Neuron (in vitro differentiated cells): ENCODE data around the gene MEIOSIN.
"Not testable (repeated sequence)": the region's sequence is repeated elsewhere in the genome, so short reads cannot be mapped to it uniquely, and the experiment has no call there.

Experiments used
- H2AFZ ChIP-seq: one replicate; pipeline ENCODE4 v1.6.1; 2013; ENCODE audit warnings: low read depth, mild to moderate bottlenecking, inconsistent platforms, low read length, moderate library complexity
- H3K27me3 ChIP-seq: one replicate; pipeline ENCODE4 v1.6.1; 2013; ENCODE audit warnings: low read length; ENCODE audit not compliant: insufficient read depth
- H3K36me3 ChIP-seq: one replicate; pipeline ENCODE4 v1.6.1; 2013; ENCODE audit warnings: low read length; ENCODE audit not compliant: insufficient read depth
- H3K4me1 ChIP-seq: one replicate; pipeline ENCODE4 v1.6.1; 2013; ENCODE audit warnings: low read length; ENCODE audit not compliant: insufficient read depth
- H3K4me3 ChIP-seq: 2 replicates; pipeline ENCODE4 v1.5.1; 2013; ENCODE audit warnings: mild to moderate bottlenecking, low read length, moderate library complexity
- H3K9me3 ChIP-seq: one replicate; pipeline ENCODE4 v1.6.1; 2013; ENCODE audit warnings: low read length

The MEIOSIN gene

DNA sequence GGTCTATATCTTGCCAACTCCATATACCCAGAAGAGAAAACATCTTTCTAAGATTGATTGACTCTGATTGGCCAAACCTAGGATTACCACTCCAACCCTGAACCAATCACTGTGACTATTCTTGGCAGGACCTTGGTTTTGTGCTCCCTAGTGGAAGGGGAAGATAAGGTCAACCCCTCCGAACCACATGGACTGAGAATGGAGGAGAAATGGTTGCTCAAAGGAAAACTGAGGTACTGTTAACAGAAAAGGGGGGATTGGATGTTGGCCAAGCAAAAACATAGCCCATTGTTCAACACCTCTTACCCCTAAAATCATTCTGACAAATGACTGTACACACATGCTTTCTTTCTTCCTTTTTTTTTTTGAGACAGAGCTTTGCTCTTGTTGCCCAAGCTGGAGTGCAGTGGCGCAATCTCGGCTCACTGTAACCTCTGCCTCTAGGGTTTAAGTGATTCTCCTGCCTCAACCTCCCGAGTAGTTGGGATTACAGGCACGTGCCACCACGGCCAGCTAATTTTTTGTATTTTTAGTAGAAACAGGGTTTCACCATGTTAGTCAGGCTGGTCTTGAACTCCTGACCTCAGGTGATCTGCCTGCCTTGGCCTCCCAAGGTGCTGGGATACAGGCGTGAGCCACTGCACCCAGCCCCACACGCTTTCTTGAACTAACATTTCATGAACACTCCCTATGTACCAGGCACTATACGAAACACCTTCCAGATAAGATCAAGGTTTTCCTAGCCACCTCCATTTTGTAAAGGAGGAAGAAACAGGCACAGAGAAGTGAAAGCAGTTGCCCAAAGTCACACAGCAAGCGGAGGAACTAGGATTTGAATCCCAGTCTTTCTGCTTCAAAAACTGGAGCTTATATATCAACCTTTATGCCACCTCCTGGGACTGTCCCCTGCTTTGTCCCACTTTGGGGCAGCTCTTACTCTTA, 6.5 kb downstream of the MEIOSIN start:
- Histone ChIP-seq H3K27me3 (no peaks in the 10 kb centered on the region), H3K4me3 (no peak overlapping the region), H2AFZ (no peak overlapping the region), H3K36me3 (no peaks in the 10 kb centered on the region), H3K4me1 (no peaks in the 10 kb centered on the region), H3K9me3 (peaks cover 2% of the 10 kb centered on the region)

- Histone ChIP-seq H3K4me1 (no peaks in the 10 kb centered on the region), H3K9me3 (peaks cover 2% of the 10 kb centered on the region), H3K36me3 (no peaks in the 10 kb centered on the region), H3K27me3 (peaks cover 5% of the 10 kb centered on the region), H3K4me3 (no peak overlapping the region), H2AFZ (no peak overlapping the region)
These were observed 9.7 kb downstream of the MEIOSIN start for GRCh38 chr19:45742969-45743368.

- Histone ChIP-seq H3K4me3 (no peak overlapping the region), H3K9me3 (no peaks in the 10 kb centered on the region), H3K36me3 (no peaks in the 10 kb centered on the region), H3K4me1 (no peaks in the 10 kb centered on the region), H3K27me3 (peaks cover 5% of the 10 kb centered on the region), H2AFZ (no peak overlapping the region)
These were observed 12.4 kb downstream of the MEIOSIN start for GRCh38 chr19:45745606-45746005.

DNA sequence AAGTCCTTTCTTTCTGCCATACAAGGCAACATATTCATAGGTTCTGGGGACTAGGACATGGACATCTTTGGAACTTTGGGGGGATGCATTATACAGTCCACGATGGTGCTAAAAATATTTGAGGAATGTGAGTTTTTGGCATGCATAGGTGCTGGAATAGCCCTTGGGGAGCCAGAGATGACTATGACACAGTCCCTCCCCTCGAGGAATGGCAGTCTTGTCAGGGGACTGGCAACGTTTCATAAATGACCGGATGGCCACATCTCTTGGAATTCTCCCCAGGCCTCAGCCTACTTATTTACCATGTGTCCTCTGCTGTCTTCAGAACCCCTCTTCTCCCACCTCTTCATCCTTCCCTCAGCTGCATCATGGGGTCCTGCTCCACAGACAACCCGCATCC, 13.6 kb downstream of the MEIOSIN start:
- no peak overlapping the region for H2AFZ ChIP-seq
- no peaks in the 10 kb centered on the region for H3K4me1 ChIP-seq
- H3K27me3 ChIP-seq = peaks cover 5% of the 10 kb centered on the region
- no peaks in the 10 kb centered on the region for H3K36me3 ChIP-seq
- no peak overlapping the region for H3K4me3 ChIP-seq
- H3K9me3 ChIP-seq = no peaks in the 10 kb centered on the region

GRCh38 chr19:45747513-45747912, 14.3 kb downstream of the MEIOSIN start:
- H3K9me3 ChIP-seq = no peaks in the 10 kb centered on the region
- H3K27me3 ChIP-seq = peaks cover 5% of the 10 kb centered on the region
- no peaks in the 10 kb centered on the region for H3K36me3 ChIP-seq
- no peak overlapping the region for H3K4me3 ChIP-seq
- H3K4me1 ChIP-seq = no peaks in the 10 kb centered on the region
- H2AFZ ChIP-seq = no peak overlapping the region

GRCh38 chr19:45751483-45751882, 18.2 kb downstream of the MEIOSIN start:
- not testable (repeated sequence) for H3K9me3 ChIP-seq, H3K36me3 ChIP-seq, H3K4me1 ChIP-seq, H3K27me3 ChIP-seq, H3K4me3 ChIP-seq, H2AFZ ChIP-seq

DNA sequence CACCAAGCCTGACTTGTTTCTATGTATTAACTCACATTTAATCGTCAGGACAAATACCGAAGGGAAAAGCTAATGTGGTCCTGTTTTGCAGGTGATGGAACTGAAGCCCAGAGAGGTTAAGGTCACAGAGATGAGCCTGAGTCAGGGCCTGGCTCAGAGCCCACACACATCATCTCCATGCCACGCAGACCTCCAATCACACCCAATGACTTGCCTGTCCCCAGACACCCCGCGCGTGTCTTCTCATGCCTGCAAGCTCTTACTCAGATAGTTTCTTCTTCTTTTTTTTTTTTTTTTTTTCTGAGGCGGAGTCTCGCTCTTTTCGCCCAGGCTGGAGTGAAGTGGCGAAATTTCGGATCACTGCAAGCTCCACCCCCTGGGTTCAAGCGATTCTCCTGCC, 19.4 kb downstream of the MEIOSIN start:
- no peaks in the 10 kb centered on the region for H3K36me3 ChIP-seq
- peaks cover 5% of the 10 kb centered on the region for H3K27me3 ChIP-seq
- H3K9me3 ChIP-seq = no peaks in the 10 kb centered on the region

GRCh38 chr19:45753548-45753947, 20.3 kb downstream of the MEIOSIN start:
- Histone ChIP-seq H3K4me3 (no peak overlapping the region), H2AFZ (no peak overlapping the region), H3K27me3 (peaks cover 5% of the 10 kb centered on the region), H3K4me1 (no peaks in the 10 kb centered on the region), H3K9me3 (no peaks in the 10 kb centered on the region), H3K36me3 (no peaks in the 10 kb centered on the region)

More for the DNA sequence above, 19.4 kb downstream of the MEIOSIN start:
- Histone ChIP-seq H3K4me3 (no peak overlapping the region), H3K4me1 (no peaks in the 10 kb centered on the region), H2AFZ (no peak overlapping the region)

GRCh38 chr19:45754323-45754722, 21.1 kb downstream of the MEIOSIN start:
- no peak overlapping the region for H3K4me3 ChIP-seq
- peaks cover 5% of the 10 kb centered on the region for H3K27me3 ChIP-seq
- H3K4me1 ChIP-seq = no peaks in the 10 kb centered on the region
- no peaks in the 10 kb centered on the region for H3K36me3 ChIP-seq
- no peak overlapping the region for H2AFZ ChIP-seq
- H3K9me3 ChIP-seq = no peaks in the 10 kb centered on the region

GRCh38 chr19:45757695-45758094, 24.5 kb downstream of the MEIOSIN start:
- no peaks in the 10 kb centered on the region for H3K4me1 ChIP-seq
- H3K27me3 ChIP-seq = peaks cover 5% of the 10 kb centered on the region
- H3K9me3 ChIP-seq = no peaks in the 10 kb centered on the region

GRCh38 chr19:45758921-45759320, 25.7 kb downstream of the MEIOSIN start:
- Histone ChIP-seq H3K27me3 (peaks cover 5% of the 10 kb centered on the region), H3K9me3 (no peaks in the 10 kb centered on the region), H3K4me3 (no peak overlapping the region), H2AFZ (no peak overlapping the region), H3K4me1 (peaks cover under 1% of the 10 kb centered on the region), H3K36me3 (no peaks in the 10 kb centered on the region)

More at GRCh38 chr19:45757695-45758094, 24.5 kb downstream of the MEIOSIN start:
- Histone ChIP-seq H3K36me3 (no peaks in the 10 kb centered on the region), H2AFZ (no peak overlapping the region), H3K4me3 (no peak overlapping the region)

DNA sequence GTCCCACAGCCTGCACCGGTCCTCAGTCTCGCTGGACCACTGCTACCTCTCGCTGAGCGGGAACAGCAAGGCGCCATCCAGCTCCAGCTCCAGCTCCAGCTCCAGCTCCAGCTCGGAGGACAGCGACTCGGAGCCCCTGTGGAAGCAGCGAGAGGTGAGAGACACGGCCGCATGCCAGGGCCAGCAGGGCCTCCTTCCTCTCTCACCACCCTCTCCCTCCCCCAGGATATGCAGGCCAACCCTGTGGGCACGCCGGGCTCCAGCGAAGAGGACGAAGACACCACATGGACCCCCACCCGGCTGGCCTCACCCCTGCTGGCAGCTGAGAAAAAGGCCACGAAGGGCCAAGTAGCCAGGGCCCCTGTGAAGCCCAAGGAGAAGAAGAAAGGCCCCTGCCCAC, 28.5 kb downstream of the MEIOSIN start:
- Histone ChIP-seq H3K27me3 (peaks cover 2% of the 10 kb centered on the region), H3K9me3 (no peaks in the 10 kb centered on the region), H3K4me3 (no peak overlapping the region), H2AFZ (no peak overlapping the region), H3K36me3 (no peaks in the 10 kb centered on the region), H3K4me1 (peaks cover 24% of the 10 kb centered on the region)

DNA sequence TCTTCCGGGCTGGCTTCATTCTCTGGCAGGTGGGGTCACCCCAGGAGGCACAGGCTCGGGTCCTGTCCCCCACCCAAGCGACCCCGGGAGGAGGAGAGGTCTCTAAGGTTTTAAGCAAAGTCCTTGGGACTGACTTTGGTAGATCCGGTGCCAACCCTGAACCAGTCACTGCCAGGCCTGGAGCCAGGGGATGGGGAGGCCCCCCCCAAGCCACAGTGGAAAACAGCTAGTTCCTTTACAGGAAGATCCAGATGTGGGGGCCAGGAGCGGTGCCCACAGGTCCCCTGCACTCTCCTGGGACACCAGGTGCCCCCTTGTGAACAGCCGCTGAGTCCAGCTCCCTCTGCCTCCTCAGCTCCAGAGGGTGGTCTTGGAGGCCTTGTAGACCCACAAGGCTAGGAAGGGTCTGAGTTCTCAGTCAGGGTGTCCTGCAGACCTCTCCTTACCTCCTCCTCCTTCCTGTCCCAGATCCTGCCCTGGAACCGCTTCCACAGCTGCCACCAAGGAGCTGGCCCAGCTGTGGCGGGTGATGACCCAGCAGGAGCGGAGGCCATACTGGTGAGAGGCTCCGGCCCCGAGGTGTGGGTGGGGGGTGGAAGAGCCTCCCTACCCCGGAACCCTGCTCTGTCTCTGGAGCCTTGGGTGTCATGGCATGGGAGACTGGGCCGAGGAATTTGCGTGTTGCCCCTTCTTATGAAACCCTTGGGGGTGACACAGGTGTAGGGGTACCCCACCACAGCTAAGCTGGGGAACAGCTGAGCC, 29.8 kb downstream of the MEIOSIN start:
- H3K27me3 ChIP-seq = no peaks in the 10 kb centered on the region
- H2AFZ ChIP-seq = no peak overlapping the region
- H3K4me1 ChIP-seq = peaks cover 30% of the 10 kb centered on the region
- H3K4me3 ChIP-seq = no peak overlapping the region
- no peaks in the 10 kb centered on the region for H3K36me3 ChIP-seq
- no peaks in the 10 kb centered on the region for H3K9me3 ChIP-seq
